ENCODE measurements around the gene RBBP8NL.
A peak's percentile ranks its signal among the peaks of the same experiment; 100 is the strongest.

The RBBP8NL gene

DNA sequence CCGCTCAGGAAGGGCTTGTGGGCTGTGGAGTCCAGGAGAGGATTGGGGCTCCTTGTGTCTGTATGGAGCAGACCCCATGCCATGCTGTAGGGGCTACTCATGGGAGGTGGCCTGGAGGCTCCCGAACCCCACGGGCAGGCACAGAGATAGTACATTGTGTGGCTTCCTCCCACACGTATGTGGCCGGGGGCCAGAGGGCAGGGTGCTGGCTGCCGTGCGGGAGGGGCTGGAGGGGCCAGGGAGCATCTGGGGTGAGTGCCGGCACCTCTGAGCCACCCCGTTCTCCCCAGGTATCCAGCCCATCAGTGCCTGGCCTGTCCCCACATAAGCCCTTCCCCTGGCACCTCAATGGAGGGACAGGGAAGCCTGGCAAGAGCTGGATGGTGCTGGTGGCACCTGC is 7.6 kb downstream of the RBBP8NL start:
- DNase-seq, result no peak

DNA sequence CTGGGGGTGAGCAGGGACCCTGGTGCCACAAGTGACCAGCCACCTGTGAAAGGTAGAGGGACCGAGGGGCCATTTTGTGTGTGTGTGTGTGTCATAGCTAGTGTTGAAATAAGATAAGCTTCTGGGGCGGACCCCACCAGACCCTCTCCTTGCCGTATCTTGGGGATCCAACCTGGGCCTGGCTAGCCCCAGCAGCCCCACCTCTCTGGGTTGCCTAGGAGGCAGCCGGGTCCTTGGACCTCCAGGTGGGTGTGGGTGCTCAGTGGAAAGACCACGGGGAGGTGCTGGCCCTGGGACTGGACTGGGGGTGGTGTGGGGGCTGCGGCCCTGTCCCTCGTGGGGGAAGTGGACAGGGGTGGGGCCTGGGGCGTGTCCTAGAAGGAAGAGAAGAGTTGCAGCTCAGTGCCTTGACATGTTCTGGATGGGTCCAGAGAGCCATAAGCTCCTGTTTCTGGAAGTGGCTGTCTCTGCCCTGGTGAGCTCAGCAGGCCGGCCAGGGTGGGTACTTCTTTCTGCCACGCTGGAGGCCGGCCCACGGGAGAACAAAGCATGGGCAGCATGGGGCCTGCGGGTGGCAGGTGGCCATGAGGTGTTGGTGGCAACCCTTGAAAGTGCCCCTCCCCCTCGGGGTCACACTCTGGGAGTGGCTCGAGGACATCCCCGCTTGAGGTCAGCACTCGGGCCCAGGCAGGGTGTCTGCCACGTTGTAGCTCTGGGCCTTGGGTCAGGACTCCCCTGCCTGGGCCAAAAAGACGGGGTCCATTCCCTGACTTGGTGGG is 8.4 kb downstream of the RBBP8NL start:
- DNase-seq, result no peak

DNA sequence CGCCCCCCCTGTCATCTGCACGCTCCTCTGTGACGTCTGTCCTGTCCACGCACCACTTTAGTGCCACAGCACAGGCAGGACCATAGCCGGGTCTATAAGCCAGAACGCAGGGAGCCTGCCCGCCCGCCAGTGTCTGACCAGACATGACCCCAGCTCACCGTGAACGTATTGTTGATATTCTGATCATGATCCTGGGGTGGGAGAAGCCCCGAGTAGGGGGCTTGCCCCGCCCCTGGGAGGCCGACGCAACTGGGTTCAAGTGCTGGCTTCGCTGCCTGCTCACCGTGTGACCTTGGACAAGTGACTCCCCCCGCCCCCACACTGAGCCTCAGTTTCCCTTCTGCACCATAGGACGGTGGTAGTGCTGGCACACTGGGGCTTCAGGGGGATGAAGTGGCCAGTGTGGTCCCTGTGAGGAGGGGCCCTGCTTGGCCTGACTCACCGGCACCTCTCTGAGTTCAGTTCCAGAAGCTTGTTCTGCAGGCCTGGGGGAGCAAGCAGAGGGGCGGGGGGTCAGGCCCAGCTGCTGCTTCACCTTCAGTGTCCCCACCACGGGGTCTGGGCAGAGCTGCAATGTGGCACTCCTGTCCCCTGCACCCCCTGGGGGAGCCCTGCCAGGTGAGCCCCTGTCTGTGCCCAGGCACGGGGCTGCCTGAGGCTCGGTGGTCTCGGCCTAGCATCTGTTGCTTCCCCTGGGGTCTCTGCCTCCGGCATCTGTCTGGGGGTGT is 9.2 kb downstream of the RBBP8NL start:
- no peak for DNase-seq

DNA sequence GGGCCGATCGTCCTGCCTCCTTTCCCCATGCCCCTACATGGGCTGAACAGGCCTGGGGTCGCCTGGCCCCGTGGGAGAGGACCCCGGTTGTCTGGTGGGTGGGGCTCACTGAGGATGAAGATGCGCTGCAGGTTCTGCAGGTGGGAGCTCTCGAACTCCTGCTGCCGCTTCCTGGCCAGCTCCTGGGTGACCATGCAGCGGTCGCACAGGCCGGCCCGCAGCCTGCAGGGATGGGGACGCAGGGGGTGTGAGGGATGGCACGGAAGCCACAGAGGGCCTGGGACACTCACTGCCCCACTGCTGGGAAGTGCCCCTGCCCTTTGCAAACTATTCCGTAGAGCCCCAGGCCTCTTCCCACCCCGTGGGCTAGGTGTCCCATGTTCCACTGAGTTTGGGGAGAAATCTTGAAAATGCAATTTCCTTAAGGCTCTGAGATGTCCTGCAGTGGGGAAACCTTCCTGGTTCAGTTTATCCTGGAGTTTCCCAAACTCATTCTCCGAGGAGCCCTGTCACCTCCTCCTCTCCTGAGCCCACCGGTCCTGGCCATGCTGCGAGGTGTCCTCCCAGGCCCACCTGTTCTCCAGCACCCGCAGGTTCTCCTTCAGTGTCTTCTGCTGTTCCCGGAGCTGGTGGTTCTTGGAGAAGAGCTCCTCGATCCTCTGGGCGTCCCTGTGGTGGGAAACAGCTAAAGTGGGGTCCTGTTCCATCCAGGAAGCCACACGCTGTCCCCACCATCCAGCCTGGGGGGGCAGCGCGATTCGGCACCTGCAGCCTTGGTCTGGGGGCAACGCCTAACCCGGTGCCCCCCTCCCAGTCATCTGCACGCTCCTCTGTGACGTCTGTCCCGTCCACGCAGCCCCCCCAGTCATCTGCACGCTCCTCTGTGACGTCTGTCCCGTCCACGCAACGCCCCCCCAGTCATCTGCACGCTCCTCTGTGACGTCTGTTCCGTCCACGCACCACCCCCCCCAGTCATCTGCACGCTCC is 10.4 kb downstream of the RBBP8NL start:
- no peak for DNase-seq

DNA sequence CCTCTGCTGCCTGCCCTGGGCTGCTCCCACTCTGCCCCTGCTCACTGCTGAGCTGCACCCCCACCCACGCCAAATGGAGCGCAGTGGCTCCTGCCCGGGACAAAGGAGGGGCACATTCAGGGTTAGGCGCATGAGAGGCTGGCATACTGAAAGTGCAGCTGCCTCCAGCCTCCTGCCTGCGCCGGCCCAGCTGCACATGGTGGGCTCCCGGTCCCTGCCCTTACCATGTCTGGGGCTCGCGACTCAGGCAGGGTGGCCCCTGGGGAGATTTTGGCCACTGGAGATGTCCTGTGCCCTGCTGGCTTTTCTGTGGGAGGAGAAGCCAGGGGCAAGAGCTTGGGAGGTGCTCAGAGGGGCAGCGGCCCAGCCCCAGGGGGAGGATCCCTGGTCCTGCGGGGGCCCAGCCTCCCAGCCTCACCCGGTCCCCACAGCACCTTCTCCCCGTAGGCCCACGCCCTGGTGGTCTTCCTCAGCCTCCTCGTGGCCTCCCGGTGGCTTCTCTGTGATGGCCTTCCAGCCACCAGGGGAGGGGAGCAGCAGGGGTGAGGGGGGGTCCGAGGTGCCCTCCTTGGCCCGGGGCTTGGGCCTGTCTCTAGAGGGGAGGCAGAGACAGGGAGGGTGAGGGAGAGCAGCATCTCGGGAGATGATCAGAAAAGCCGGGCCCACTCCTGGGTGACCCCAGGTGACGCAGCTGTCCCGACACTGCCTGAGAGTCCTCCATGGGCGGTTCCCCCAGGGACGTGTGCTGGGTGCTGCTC is 11.8 kb downstream of the RBBP8NL start:
- no peak for DNase-seq

DNA sequence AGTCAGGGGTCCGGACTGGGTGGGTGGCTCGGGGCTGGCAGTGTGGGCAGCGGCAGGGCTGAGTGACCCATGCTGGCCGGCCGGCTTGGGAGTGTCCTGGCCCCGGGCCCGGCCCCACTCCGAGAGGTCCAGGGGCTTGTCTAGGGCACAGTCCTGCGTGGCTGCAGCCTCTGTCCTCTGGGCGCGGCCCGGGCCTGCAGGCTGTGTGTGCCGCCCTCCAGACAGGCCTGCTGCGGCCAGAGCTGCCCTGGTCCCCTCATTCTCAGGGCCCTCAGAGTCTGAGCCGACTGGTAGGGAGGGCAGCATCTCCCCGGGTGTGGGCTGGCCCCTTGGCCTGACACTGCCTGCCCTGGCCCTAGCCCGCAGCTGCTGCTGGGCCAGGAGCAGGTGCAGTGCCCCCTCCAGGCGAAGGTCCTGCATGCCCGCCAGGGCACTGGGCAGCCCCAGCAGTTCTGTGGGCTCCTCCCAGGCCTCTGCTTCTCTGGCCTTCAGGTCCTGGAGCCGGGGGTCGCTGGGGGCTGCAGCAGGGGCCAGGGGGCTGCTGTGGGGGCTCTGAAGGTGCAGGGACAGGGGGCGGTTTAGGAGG is 13.3 kb downstream of the RBBP8NL start:
- DNase-seq, result no peak

DNA sequence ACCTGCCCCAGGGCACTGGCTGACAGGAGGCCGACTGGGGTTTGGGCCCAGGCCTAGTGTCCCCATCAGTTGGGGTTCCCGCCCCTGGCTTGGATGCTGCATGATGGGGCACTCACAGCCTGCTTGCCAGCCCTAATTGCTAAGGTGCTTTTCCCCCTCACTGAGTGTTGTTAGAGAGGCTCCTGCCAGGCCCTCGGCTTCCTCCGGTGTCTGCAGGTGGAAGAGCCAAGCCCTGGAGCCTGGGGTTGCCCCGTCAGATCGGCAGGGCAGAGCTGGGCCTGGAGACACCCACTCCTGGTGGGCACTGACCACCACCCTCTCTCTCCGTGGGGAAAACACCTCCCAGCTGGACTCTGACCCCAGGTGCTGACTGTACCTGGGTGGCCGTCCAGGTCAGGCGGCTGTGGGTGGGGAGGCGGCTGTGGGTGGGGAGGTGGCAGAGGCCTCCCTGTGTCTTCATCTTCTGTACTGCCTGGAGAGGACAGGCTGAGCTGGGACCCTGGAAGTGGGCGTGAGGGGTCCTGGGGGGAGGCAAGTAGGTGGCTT is 14.2 kb downstream of the RBBP8NL start:
- no peak for DNase-seq

DNA sequence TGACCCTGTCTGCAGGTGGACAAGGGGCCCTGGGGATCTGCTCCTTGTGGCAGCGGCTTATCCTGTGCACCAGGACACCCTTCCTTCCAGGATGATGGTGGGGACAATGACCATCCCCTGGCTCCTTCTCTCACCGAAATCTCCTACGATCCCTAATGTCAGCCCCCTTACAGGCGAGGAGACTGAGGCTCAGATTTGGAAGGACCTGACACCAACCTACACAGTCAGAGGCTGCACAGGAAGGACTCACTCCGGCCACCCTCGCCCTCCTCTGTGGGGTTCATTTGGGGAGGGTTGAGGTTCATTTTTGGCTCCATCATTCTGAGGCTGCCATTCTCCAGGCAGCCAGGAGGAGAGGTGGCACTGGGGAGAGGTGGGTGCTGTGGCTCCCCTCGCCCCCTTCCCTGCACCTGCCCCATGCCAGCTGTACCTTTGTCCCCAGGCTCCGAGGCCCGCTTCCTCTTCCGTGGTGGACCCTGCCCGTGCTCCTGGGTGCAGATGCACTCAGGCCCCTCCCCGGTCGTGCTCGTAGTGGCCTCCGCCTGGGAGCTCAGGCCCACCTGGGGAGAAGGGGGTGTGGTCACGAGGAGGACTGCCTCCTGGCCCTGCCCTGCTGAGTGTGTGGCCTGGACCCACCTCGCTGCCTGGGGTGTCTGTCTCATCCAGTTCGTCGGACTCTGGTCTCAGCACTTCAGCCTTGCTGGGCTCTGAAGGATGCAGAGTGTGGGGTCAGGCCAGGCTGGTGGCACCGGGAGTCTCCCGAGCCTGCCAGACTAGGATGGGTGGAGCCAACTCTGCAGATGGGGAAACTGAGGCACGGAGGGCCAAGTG is 14.9 kb downstream of the RBBP8NL start:
- no peak for DNase-seq

DNA sequence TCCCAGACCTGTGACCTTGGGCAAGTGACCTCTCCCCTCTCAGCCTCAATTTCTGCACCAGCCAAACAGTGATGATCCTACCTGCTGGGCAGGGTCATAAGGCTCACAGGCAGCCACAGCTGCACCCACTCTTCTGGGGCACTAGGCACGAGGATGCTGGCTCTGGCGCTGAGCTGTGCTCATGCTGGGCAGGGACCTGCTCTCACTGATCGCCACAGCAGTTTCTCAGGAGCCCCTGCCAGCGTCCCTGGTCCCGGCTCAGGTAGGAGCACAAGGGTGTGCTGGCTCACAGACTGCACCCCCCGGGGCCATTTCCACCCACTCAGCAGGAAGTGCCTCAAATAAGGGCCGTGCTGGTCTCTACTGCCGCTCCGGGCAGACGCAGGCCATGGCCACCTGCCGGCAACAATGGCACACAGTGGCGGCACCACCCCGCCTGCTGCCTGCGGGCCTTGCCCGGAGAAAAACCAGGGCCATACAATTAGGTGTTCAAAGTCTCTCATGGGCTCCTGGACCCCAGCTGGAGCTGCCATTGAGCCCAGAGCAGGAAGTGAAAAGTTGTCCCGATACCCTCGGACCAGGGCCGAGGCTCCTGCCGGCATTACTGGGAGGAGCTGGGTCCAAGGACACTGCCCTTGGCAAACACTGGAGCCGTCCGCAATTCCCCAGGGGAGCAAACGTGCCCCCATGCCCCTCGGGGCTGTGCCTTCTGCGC is 15.7 kb downstream of the RBBP8NL start:
- DNase-seq, result no peak

DNA sequence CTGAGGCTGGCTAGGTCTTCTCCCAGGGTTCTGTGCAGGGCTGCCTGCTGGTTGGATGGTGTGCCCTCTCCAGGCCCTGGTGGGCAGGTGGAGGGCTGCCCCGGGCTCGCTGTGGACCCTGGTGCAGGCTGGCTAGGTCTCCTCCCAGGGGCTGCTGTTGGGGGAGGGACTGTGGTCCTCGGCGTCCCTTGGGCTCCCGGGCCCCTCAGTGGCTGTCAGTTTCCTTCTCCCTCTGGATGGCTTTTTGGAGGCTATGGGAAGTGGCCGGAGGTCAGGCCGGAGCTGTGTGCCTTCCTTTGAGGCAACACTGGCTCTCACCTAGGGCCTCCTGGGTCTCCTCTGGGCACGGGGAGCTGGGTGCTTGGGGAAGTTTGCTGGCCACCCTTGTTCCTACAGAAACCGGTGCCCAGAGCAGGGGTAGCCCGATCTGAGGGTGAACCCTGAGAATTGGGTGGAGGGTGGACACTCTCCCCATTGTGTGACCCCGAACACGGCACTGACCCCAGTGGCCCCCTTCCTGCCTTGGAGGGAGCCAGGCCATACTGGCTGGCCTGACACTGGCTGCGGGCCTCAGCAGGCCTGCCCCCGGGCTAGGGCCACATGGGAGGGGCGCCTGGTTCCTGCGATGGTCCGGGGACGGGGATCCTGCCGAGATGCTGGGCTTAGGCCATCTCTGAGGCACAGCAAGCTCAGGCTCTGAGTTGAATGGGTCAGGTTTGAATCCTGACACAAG is 16.4 kb downstream of the RBBP8NL start:
- DNase-seq, result no peak

DNA sequence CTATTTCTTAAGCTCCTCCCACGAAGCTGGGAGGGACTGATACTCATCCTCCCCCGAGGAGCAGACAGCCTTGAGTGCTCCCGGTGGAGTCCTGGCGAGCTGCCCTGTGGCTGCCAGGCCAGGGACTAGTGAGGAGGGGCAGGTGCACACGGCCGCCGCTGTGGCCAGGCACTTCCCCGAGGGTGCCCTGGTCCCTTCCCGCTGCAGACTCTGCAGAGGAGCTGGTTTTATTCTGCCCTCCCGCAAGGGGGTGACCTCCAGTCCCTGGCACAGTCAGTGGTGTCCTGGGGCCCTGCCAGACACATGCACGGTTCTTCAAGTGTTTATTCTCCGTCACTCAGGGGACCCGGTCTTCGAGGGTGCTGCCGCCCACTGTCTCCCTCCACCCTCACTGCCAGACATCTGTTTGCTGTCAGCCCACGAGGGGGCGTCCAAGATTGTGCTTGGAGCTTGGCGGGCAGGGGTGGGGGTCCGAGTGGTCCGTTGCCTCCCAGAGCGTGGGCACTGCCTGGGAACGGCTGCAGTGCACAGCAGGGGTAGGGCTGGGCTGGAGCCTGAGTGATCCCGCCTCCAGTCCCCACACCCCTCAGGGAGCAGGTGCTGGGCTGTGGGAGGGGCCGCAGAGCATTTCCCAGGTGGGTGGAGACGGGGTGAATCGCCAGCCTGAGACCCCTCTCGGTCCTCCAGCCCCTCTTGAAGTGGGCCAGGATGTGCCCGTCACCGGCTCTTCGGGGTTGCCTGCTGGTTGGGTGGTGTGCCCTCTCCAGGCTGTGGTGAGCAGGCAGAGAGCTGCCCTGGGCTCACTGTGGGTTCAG is 17.2 kb downstream of the RBBP8NL start:
- DNase-seq, result peak; percentile 18

DNA sequence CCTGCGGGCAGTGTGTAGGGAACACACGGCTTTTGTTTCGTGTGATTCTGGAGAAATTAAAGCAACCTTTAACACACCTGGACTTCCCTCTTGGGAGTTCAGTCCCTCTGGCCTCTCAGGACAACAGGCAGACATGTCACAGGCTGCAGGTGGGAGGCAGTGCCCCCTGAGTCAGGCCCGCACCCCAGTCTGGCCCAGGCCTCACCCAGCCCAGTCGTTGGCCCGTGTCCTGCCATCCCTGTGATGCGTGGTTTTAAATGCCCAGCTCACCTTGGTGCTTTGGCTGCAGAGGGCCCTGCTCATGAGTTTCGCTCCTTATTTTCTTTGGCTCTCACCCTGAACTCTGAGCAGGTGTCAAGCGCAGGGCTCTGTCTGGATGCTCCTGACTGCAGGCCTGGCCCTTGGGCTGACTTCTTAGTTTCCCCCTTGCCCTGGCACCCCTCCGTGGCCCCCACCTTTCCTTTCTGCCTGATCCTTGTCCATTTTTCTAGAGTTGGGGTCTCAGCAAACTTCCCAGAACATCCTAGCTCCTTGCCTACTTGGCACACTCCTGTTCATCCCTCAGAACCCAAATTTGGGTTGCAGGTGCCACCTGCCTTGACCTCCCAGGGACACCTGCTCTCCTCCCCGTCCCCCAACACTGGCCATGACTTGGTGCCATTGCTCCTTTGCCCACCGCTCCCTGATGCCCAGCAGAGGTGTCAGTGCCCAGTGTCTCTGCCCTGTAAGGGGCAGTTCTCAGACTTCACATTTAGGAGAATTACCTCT is 18.1 kb downstream of the RBBP8NL start:
- no peak for DNase-seq

DNA sequence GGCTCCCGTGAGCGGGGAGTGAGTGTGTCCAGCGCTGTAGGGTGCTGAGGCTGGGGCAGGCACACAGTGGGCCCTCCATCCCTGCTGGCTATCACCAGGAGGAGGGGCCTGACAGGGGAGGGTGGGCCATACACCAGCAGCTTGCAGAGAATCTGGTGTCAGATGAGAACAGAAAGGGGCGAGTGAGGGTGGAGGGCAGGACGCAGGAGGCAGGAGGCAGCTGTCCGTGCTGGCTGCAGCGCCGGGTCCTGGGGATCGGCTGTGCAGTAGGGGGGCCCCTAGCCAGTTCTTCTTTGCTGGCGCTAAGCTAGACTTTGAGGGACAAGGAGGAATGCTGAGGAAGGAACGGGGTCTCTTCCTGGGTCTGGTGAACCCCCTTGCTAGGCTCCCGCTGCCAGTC is 18.7 kb downstream of the RBBP8NL start:
- no peak for DNase-seq

DNA sequence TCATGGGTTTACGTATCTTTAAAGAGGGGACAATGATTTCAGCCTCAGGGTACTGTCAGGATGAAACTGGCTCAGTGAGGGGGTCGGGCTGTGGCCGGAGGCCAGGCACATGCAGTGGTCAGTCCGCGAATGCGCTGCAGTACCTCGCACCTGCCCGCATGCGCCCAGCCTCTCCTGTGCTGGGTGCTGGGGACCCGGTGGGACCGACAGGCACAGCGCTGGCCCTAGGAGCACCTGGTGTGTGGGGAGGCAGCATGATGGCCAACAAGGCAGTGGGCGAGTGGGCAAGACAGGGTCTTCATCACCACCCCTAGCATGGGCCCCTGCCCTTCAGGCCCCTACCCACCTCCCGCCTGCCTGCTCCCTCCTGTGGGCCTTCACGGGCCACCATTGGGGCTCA is 19.3 kb downstream of the RBBP8NL start:
- DNase-seq, result no peak

DNA sequence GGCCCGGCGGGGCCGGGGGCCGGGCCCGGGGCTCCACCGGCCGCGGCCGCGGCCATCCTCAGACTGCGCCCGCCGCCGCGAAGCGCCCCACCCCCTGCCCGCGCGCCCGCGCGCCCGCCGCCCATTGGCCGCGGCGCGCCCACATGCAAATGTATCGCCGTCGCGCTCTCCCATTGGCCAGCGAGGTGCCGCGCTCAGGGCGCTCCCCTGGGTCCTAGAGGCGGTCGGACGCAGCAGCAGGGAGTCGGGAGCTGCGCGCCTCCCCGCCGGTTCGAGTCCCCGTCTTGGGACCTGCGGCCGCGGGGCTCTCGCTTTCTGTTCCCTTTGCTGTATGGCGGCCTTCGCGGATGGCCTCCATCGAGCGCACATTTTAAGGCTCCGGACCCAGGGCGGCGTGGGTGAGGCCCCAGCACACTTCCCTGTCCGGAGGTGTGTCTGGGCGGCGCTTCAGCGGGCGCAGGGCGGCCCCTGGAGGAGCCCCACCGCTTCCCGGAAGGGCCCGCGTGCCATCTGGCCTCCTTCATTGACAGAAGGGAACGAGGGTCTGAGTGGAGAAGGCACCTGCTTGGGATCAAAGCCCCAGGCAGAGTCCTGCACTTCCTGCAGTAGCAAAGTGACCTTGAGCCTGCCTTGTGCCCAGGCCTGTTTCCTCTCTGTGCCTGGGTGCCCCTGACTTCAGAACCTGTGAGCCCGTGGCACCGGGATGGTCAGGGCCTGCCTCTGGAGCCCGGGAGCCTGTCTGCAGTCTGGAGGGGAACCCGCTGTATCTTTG is 19.9 kb downstream of the RBBP8NL start, which contains the start of gene CABLES2:
TSS of gene CABLES2 (minus strand) at position 65 of the 772 bp plus-strand sequence. CDS start at position 56, 9 bp downstream.
- peak; percentile 95 for DNase-seq

DNA sequence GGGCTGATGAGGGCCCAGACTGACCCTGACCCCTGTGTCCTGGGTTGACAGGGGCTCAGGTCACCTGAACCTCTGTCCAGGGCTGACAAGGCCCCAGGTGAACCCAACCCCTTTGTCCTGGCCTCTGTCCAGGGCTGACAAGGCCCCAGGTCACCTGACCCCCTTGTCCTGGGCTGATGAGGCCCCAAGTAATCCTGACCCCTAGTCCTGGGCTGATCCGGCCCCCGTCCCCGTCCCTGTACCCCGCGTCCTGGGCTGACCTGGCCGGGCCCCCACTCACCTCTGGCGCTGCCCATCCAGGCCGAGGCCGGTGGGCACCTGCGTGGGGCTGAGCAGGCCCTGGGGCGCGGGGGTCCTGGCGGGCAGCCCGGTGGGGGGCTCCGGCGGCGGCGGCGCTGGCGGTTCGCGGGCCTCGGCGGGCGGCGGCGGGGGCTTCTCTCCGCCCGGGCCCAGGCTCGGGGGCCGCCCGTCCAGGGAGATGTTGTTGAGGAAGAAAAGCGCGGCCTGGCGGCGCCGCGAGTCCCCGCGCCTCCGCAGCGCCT is 20.6 kb downstream of the RBBP8NL start:
- no peak for DNase-seq
